Astrocyte (in vitro differentiated cells and primary cell): ENCODE results near the gene DGKI. TPM values are rescaled to one million over a fixed set of nuclear protein-coding genes. Genes with fewer than 3 reads are reported as not detected.

Experiments used
- DNase-seq: peaks from one replicate; pipeline ENCODE4 v3.0.0-alpha.2; 2010; ENCODE audit warnings: low read depth
- FAIRE-seq: peaks from 2 replicates; lab custom pipeline; 2011; peaks lifted over from hg19 to GRCh38; lab: Jason Lieb, UNC
- H2AFZ ChIP-seq: 2 replicates; pipeline ENCODE4 v1.6.0; 2012; ENCODE audit warnings: low read depth, low read length, inconsistent platforms
- H3K27ac ChIP-seq: 2 replicates; pipeline ENCODE4 v1.5.1; 2011; ENCODE audit warnings: low read depth, low read length, inconsistent platforms
- H3K27me3 ChIP-seq: 2 replicates; pipeline ENCODE4 v1.6.0; 2011; ENCODE audit warnings: low read length, inconsistent platforms; ENCODE audit not compliant: insufficient read depth
- H3K36me3 ChIP-seq: 2 replicates; pipeline ENCODE4 v1.5.1; 2011; ENCODE audit warnings: low read length, inconsistent platforms; ENCODE audit not compliant: insufficient read depth
- H3K4me1 ChIP-seq: 2 replicates; pipeline ENCODE4 v1.5.1; 2011; ENCODE audit warnings: low read length, inconsistent platforms; ENCODE audit not compliant: insufficient read depth
- H3K4me2 ChIP-seq: 2 replicates; pipeline ENCODE4 v1.6.0; 2012; ENCODE audit warnings: low read length, inconsistent platforms
- H3K4me3 ChIP-seq: 2 replicates; pipeline ENCODE4 v1.5.1; 2011; ENCODE audit warnings: low read depth, mild to moderate bottlenecking, low read length, inconsistent platforms; ENCODE audit not compliant: insufficient read depth
- H3K79me2 ChIP-seq: 2 replicates; pipeline ENCODE4 v1.6.0; 2012; ENCODE audit warnings: mild to moderate bottlenecking, low read length, inconsistent platforms; ENCODE audit not compliant: insufficient read depth
- H3K9ac ChIP-seq: 2 replicates; pipeline ENCODE4 v1.6.0; 2012; ENCODE audit warnings: mild to moderate bottlenecking, low read length, inconsistent platforms
- H3K9me3 ChIP-seq: 2 replicates; pipeline ENCODE4 v1.5.1; 2012; ENCODE audit warnings: low read depth, mild to moderate bottlenecking, low read length, inconsistent platforms; ENCODE audit not compliant: insufficient read depth
- H4K20me1 ChIP-seq: 2 replicates; pipeline ENCODE4 v1.6.0; 2012; ENCODE audit warnings: low read length, inconsistent platforms; ENCODE audit not compliant: insufficient read depth
- H3K27ac Mint-ChIP-seq: one replicate; pipeline ENCODE4 v1.8.0; 2021; ENCODE audit warnings: mild to moderate bottlenecking, mixed read lengths; ENCODE audit not compliant: unreplicated experiment
- H3K27me3 Mint-ChIP-seq: one replicate; pipeline ENCODE4 v1.8.0; 2021; ENCODE audit warnings: low read depth, mixed read lengths; ENCODE audit not compliant: unreplicated experiment
- H3K36me3 Mint-ChIP-seq: one replicate; pipeline ENCODE4 v1.8.0; 2021; ENCODE audit warnings: low read depth, mixed read lengths; ENCODE audit not compliant: unreplicated experiment
- H3K4me1 Mint-ChIP-seq: one replicate; pipeline ENCODE4 v1.8.0; 2021; ENCODE audit warnings: low read depth, mixed read lengths; ENCODE audit not compliant: unreplicated experiment
- H3K4me3 Mint-ChIP-seq: one replicate; pipeline ENCODE4 v1.8.0; 2021; ENCODE audit warnings: mild to moderate bottlenecking, moderate library complexity, mixed read lengths; ENCODE audit not compliant: unreplicated experiment
- H3K9me3 Mint-ChIP-seq: one replicate; pipeline ENCODE4 v1.8.0; 2021; ENCODE audit warnings: mild to moderate bottlenecking, mixed read lengths; ENCODE audit not compliant: unreplicated experiment
- EZH2 ChIP-seq: IDR thresholded peaks from 2 replicates; pipeline ENCODE4 v1.6.1; 2012; ENCODE audit warnings: mild to moderate bottlenecking, low read length, inconsistent platforms; ENCODE audit not compliant: insufficient read depth
- total RNA-seq: library from RNA; stranded (reverse); gene quantifications from 2 replicates; pipeline ENCODE4 v1.2.1, GENCODE V29; 2021
- TF ChIP-seq, protein P1 (sequence below): IDR thresholded peaks from 2 replicates; pipeline ENCODE4 v1.5.1; 2011; ENCODE audit warnings: low read depth, mild to moderate bottlenecking, inconsistent platforms, low read length, moderate library complexity; ENCODE audit not compliant: insufficient read depth

Gene DGKI
- total RNA-seq, 1 donor from 2014 or later = 6.3 TPM

GRCh38 chr7:137869260-137869659 is 22.5 kb upstream of the DGKI start:
- no peaks in the 10 kb centered on the region for H3K79me2 ChIP-seq
- Mint-ChIP-seq H3K27me3 (no peaks in the 10 kb centered on the region), H3K36me3 (peaks cover 49% of the 10 kb centered on the region), H3K4me1 (peaks cover 17% of the 10 kb centered on the region), H3K27ac (no peak overlapping the region), H3K9me3 (no peaks in the 10 kb centered on the region), H3K4me3 (no peak overlapping the region)
- no peak for TF ChIP-seq EZH2
- TF ChIP-seq, protein P1, sequence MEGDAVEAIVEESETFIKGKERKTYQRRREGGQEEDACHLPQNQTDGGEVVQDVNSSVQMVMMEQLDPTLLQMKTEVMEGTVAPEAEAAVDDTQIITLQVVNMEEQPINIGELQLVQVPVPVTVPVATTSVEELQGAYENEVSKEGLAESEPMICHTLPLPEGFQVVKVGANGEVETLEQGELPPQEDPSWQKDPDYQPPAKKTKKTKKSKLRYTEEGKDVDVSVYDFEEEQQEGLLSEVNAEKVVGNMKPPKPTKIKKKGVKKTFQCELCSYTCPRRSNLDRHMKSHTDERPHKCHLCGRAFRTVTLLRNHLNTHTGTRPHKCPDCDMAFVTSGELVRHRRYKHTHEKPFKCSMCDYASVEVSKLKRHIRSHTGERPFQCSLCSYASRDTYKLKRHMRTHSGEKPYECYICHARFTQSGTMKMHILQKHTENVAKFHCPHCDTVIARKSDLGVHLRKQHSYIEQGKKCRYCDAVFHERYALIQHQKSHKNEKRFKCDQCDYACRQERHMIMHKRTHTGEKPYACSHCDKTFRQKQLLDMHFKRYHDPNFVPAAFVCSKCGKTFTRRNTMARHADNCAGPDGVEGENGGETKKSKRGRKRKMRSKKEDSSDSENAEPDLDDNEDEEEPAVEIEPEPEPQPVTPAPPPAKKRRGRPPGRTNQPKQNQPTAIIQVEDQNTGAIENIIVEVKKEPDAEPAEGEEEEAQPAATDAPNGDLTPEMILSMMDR = no peak
- no peak overlapping the region for H3K4me3 ChIP-seq
- no peak overlapping the region for H3K27ac ChIP-seq
- no peaks in the 10 kb centered on the region for H3K9me3 ChIP-seq
- FAIRE-seq (no peak), DNase-seq (no peak)
- H2AFZ ChIP-seq = no peak overlapping the region
- no peak overlapping the region for H3K4me2 ChIP-seq
- H4K20me1 ChIP-seq = no peaks in the 10 kb centered on the region
- peaks cover 13% of the 10 kb centered on the region for H3K4me1 ChIP-seq
- H3K36me3 ChIP-seq = peaks cover 57% of the 10 kb centered on the region
- no peaks in the 10 kb centered on the region for H3K27me3 ChIP-seq
- H3K9ac ChIP-seq = no peak overlapping the region

GRCh38 chr7:137867289-137867688 is 20.5 kb upstream of the DGKI start:
- Histone ChIP-seq H3K9me3 (no peaks in the 10 kb centered on the region), H3K4me1 (no peaks in the 10 kb centered on the region), H3K4me3 (no peak overlapping the region), H3K4me2 (no peak overlapping the region), H3K27me3 (no peaks in the 10 kb centered on the region), H3K36me3 (peaks cover 58% of the 10 kb centered on the region), H3K27ac (no peak overlapping the region), H3K9ac (no peak overlapping the region), H2AFZ (no peak overlapping the region), H3K79me2 (no peaks in the 10 kb centered on the region), H4K20me1 (no peaks in the 10 kb centered on the region)
- Mint-ChIP-seq H3K27me3 (no peaks in the 10 kb centered on the region), H3K4me1 (peaks cover 9% of the 10 kb centered on the region), H3K9me3 (no peaks in the 10 kb centered on the region), H3K27ac (no peak overlapping the region), H3K36me3 (peaks cover 47% of the 10 kb centered on the region), H3K4me3 (no peak overlapping the region)
- TF ChIP-seq, protein P1 = no peak
- no peak for TF ChIP-seq EZH2
- FAIRE-seq = no peak
- no peak for DNase-seq

DNA sequence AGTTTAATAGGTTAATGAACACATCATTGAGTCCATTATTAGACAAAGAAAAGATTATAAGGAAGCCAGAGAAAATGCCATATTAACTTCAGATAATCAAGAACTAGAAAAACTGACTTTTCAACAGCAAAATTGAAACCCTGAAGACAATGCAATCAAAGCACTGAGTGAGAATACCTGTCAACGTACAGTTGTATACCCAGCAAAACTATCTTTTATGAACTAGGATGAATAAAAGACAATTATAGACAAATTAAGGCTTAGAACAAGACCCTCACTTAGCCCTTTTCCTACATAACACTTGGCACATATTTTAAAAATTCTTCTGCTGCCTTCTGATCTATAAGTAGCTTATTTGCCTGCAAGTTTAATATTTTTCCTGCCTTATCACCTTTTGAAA is 19.0 kb upstream of the DGKI start:
- H3K36me3 ChIP-seq = peaks cover 54% of the 10 kb centered on the region
- no peak for TF ChIP-seq EZH2
- TF ChIP-seq, protein P1 = no peak
- no peak for FAIRE-seq

More for the DNA sequence above, 19.0 kb upstream of the DGKI start:
- H3K9ac ChIP-seq = no peak overlapping the region
- peaks cover 3% of the 10 kb centered on the region for H3K4me1 Mint-ChIP-seq
- H3K9me3 ChIP-seq = no peaks in the 10 kb centered on the region
- no peak overlapping the region for H2AFZ ChIP-seq
- H3K9me3 Mint-ChIP-seq = no peaks in the 10 kb centered on the region
- no peaks in the 10 kb centered on the region for H3K4me1 ChIP-seq
- no peak overlapping the region for H3K4me3 Mint-ChIP-seq
- H3K27me3 Mint-ChIP-seq = no peaks in the 10 kb centered on the region
- no peak overlapping the region for H3K4me3 ChIP-seq
- no peaks in the 10 kb centered on the region for H4K20me1 ChIP-seq
- H3K27ac Mint-ChIP-seq = no peak overlapping the region
- H3K79me2 ChIP-seq = no peaks in the 10 kb centered on the region
- H3K27me3 ChIP-seq = no peaks in the 10 kb centered on the region
- H3K4me2 ChIP-seq = no peak overlapping the region
- H3K27ac ChIP-seq = no peak overlapping the region
- H3K36me3 Mint-ChIP-seq = peaks cover 50% of the 10 kb centered on the region
- no peak for DNase-seq
